ENCODE measurements around the gene OR2A1.
A peak's percentile ranks its signal among the peaks of the same experiment; 100 is the strongest.
"Not testable (repeated sequence)": the region's sequence is repeated elsewhere in the genome, so short reads cannot be mapped to it uniquely, and the experiment has no call there.

OR2A1 gene

GRCh38 chr7:144325868-144326267 lies 13.6 kb downstream of the OR2A1 start:
- not testable (repeated sequence) for DNase-seq

GRCh38 chr7:144330044-144330443 lies 17.8 kb downstream of the OR2A1 start:
- not testable (repeated sequence) for DNase-seq

DNA sequence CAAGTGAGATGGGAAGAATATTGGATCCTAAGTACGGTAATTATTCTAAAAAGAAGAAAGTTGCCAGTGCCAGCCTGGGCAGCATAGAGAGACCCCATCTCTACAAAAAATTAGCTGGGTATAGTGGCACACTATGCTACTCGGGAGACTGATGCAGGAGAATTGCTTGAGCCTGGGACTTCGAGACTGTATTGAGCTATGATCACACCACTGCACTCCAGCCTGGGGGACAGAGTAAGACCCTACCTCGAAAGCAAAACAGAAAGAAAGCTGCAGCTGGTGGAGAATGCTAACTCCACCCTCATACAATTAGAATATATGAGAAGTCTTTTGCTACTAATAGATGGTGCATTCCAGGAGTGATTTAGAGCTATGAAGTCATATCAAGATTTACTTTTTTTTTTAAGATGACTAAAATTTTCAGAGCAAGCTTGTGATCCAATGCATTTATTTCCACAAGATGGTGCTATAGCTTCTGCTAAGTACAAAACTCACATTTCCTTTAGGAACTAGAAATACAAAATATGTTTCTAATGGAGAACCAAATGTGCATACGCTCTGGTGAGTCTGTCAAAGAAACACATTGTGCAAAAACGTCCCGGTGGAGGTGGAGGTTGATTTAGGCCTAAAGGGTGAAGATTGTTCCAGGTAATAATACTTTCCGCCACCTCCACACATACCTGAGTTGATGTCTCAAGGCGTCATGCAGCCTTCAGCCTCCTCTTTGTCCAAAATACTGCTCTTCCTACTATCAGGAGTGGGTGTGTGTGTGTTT lies 19.2 kb downstream of the OR2A1 start:
- not testable (repeated sequence) for DNase-seq

DNA sequence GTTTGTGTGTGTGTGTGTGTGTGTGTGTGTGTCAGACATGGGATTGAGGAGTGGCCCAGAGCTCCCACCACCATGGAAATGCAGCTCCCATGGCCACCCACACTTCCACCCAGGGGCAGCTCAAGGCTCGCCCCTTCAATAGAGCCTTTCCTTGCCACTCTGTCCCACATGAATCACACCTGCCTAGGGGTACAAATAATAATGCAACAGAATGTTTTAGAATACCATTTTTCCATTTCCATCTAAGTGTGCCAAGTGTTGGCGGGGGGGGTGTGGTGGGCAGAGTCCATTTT lies 19.7 kb downstream of the OR2A1 start:
- DNase-seq: not testable (repeated sequence)

DNA sequence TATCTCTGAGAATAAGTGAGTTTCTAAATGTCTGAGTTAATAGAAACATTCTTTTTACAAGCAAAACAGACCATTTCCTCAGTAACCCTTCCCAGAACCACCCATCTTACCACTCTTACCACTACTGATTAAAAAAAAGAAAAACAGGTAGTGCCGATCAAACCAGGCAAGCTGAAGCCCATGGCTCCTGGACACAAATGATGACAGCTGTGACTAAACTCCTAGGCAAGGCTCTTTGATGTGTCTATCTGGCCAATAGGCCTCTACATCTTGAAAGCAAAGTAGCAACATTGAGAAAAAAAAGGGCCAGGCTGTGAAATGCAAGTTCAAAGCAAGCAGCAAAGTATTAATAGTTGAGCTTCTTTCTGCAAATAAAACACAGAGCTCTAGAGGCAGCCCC lies 36.4 kb downstream of the OR2A1 start:
- DNase-seq: not testable (repeated sequence)

GRCh38 chr7:144351667-144352066 lies 39.4 kb downstream of the OR2A1 start:
- peak; percentile 47 for DNase-seq

- DNase-seq: not testable (repeated sequence)
Observed at GRCh38 chr7:144355176-144355822, 43.1 kb downstream of the OR2A1 start, which contains the start of gene ARHGEF5. TSS of gene ARHGEF5 (plus strand) at chr7:144355402. CDS start at chr7:144362670, 7,268 bp downstream.

GRCh38 chr7:144356185-144356584 lies 44.0 kb downstream of the OR2A1 start:
- not testable (repeated sequence) for DNase-seq

- DNase-seq: not testable (repeated sequence)
Observed at GRCh38 chr7:144356860-144357259, 44.6 kb downstream of the OR2A1 start.

GRCh38 chr7:144362061-144362460 lies 49.8 kb downstream of the OR2A1 start:
- not testable (repeated sequence) for DNase-seq

DNA sequence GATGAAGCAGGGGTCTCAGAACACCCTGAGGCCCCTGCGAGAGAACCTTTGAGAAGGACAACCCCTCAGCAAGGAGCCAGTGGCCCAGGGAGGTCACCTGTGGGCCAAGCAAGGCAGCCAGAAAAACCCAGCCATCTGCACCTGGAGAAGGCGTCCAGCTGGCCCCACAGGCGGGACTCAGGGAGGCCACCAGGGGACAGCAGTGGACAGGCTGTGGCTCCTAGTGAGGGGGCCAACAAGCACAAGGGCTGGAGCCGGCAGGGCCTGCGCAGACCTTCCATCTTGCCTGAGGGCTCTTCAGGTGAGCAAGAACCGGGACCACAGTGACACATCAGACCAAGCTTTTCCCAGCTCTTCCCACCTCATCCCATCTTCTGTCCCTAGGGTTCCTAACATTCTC lies 53.3 kb downstream of the OR2A1 start:
- not testable (repeated sequence) for DNase-seq

GRCh38 chr7:144367250-144367649 lies 55.0 kb downstream of the OR2A1 start:
- not testable (repeated sequence) for DNase-seq

GRCh38 chr7:144369221-144369620 lies 57.0 kb downstream of the OR2A1 start:
- DNase-seq: not testable (repeated sequence)

Measured in islet precursor cell (in vitro differentiated cells).